SK-N-SH treated with all-trans-retinoic acid at 6 μM for 48 hours (cell line): Measurements from ENCODE around the gene CTNND2.

Experiments used
- CREB5 ChIP-seq: fragments of 250-450 bp; sonication (Bioruptor Pico); IDR thresholded peaks from 2 replicates; pipeline ENCODE4 v1.5.1; 2020; ENCODE audit warnings: low read depth, mild to moderate bottlenecking, moderate library complexity
- ESRRG ChIP-seq: fragments of 250-450 bp; sonication (Bioruptor Pico); IDR thresholded peaks from 2 replicates; pipeline ENCODE4 v1.6.1; 2021; ENCODE audit warnings: mild to moderate bottlenecking
- TOX ChIP-seq: fragments of 250-450 bp; sonication (Bioruptor Pico); IDR thresholded peaks from 2 replicates; pipeline ENCODE4 v1.8.0; 2021; ENCODE audit warnings: mild to moderate bottlenecking, moderate library complexity, borderline replicate concordance
- ZFP3 ChIP-seq: fragments of 250-450 bp; sonication (Bioruptor Pico); IDR thresholded peaks from 2 replicates; pipeline ENCODE4 v1.5.0; 2020; ENCODE audit warnings: mild to moderate bottlenecking, moderate library complexity
- ZNF565 ChIP-seq: fragments of 450-650 bp; formaldehyde crosslinking; conservative IDR thresholded peaks from 2 replicates; pipeline ENCODE4 v1.5.0; 2020; ENCODE audit warnings: low read depth, mild to moderate bottlenecking, moderate library complexity
- TF ChIP-seq, protein P1 (sequence below): fragments of 250-450 bp; sonication (Bioruptor Pico); IDR thresholded peaks from 2 replicates; pipeline ENCODE4 v1.8.0; 2020; ENCODE audit warnings: mild to moderate bottlenecking, moderate library complexity, borderline replicate concordance
- TF ChIP-seq, protein P2 (sequence below): fragments of 250-450 bp; sonication (Bioruptor Pico); IDR thresholded peaks from 2 replicates; pipeline ENCODE4 v1.8.0; 2021; ENCODE audit warnings: low read depth, mild to moderate bottlenecking, moderate library complexity, borderline replicate concordance

- TF ChIP-seq ZFP3 (no peak), ZNF565 (CRISPR knock-in tag) (no peak), TOX (no peak), ESRRG (CRISPR knock-in tag) (no peak), CREB5 (no peak)
- TF ChIP-seq, protein P1, sequence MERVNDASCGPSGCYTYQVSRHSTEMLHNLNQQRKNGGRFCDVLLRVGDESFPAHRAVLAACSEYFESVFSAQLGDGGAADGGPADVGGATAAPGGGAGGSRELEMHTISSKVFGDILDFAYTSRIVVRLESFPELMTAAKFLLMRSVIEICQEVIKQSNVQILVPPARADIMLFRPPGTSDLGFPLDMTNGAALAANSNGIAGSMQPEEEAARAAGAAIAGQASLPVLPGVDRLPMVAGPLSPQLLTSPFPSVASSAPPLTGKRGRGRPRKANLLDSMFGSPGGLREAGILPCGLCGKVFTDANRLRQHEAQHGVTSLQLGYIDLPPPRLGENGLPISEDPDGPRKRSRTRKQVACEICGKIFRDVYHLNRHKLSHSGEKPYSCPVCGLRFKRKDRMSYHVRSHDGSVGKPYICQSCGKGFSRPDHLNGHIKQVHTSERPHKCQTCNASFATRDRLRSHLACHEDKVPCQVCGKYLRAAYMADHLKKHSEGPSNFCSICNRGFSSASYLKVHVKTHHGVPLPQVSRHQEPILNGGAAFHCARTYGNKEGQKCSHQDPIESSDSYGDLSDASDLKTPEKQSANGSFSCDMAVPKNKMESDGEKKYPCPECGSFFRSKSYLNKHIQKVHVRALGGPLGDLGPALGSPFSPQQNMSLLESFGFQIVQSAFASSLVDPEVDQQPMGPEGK (CRISPR knock-in tag) = no peak
- TF ChIP-seq, protein P2, sequence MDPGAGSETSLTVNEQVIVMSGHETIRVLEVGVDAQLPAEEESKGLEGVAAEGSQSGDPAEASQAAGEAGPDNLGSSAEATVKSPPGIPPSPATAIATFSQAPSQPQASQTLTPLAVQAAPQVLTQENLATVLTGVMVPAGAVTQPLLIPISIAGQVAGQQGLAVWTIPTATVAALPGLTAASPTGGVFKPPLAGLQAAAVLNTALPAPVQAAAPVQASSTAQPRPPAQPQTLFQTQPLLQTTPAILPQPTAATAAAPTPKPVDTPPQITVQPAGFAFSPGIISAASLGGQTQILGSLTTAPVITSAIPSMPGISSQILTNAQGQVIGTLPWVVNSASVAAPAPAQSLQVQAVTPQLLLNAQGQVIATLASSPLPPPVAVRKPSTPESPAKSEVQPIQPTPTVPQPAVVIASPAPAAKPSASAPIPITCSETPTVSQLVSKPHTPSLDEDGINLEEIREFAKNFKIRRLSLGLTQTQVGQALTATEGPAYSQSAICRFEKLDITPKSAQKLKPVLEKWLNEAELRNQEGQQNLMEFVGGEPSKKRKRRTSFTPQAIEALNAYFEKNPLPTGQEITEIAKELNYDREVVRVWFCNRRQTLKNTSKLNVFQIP (CRISPR knock-in tag) = no peak
Measured at GRCh38 chr5:11700391-11700790, 203.9 kb downstream of the CTNND2 start.
